Activated T-cell treated with anti-CD3 and anti-CD28 coated beads, Interleukin-2, amount 50 U/mL, for 48 hours (primary cell): ENCODE measurements around the gene MAN2B2.

Experiments used
- DNase-seq, 2 experiments: peaks; one replicate each; pipeline ENCODE4 v3.0.0-alpha.2; 2020

Gene MAN2B2

GRCh38 chr4:6546681-6547447, 28.1 kb upstream of the MAN2B2 start:
- DNase-seq, result peak; percentile 49 to 57

GRCh38 chr4:6548201-6548881, 26.6 kb upstream of the MAN2B2 start:
- DNase-seq, result no peak

- DNase-seq, result no peak
These were observed 26.1 kb upstream of the MAN2B2 start for GRCh38 chr4:6548882-6549230.

- DNase-seq, result no peak
These were observed 25.5 kb upstream of the MAN2B2 start for GRCh38 chr4:6549445-6549844.

GRCh38 chr4:6549890-6550620, 24.9 kb upstream of the MAN2B2 start:
- DNase-seq, result no peak

- DNase-seq, result no peak
These were observed 24.2 kb upstream of the MAN2B2 start for GRCh38 chr4:6550821-6551220.

GRCh38 chr4:6551660-6552059, 23.3 kb upstream of the MAN2B2 start:
- no peak for DNase-seq

GRCh38 chr4:6555519-6555918, 19.5 kb upstream of the MAN2B2 start:
- DNase-seq, result no peak

- no peak for DNase-seq
These were observed 18.7 kb upstream of the MAN2B2 start for GRCh38 chr4:6556263-6556662.

- DNase-seq, result no peak
These were observed 17.8 kb upstream of the MAN2B2 start for GRCh38 chr4:6557185-6557584.

- DNase-seq, result no peak
These were observed 17.1 kb upstream of the MAN2B2 start for GRCh38 chr4:6557856-6558255.

- DNase-seq, result no peak
These were observed 14.4 kb upstream of the MAN2B2 start for GRCh38 chr4:6560416-6561172.

GRCh38 chr4:6561173-6561516, 13.8 kb upstream of the MAN2B2 start:
- DNase-seq, result no peak

GRCh38 chr4:6561706-6562371, 13.2 kb upstream of the MAN2B2 start:
- no peak for DNase-seq

- DNase-seq, result peak in 1 of 2 experiments; percentile 35
These were observed 11.8 kb upstream of the MAN2B2 start for GRCh38 chr4:6562931-6563901.

- no peak for DNase-seq
These were observed 10.9 kb upstream of the MAN2B2 start for GRCh38 chr4:6563935-6564645.

GRCh38 chr4:6565691-6566390, 9.1 kb upstream of the MAN2B2 start:
- no peak for DNase-seq

GRCh38 chr4:6566391-6567190, 8.4 kb upstream of the MAN2B2 start:
- no peak for DNase-seq

- no peak for DNase-seq
These were observed 7.8 kb upstream of the MAN2B2 start for GRCh38 chr4:6567218-6567617.
